Inflammatory macrophage treated with lipopolysaccharide for 1 hour (primary cell): Measurements from ENCODE around the gene UNC13C.
A peak's percentile ranks its signal among the peaks of the same experiment; 100 is the strongest.
"Not testable (repeated sequence)": the region's sequence is repeated elsewhere in the genome, so short reads cannot be mapped to it uniquely, and the experiment has no call there.

ENCODE experiments used
- DNase-seq, 2 donors: peaks; one replicate each; pipeline ENCODE4 v3.0.0-alpha.2; 2020 to 2022

Gene UNC13C

GRCh38 chr15:53978253-53978906 is at the start of gene UNC13C:
Gene UNC13C, plus strand, starts transcription at chr15:53978441. Its CDS starts 34,463 bp downstream, at chr15:54012904.
- DNase-seq = no peak

DNA sequence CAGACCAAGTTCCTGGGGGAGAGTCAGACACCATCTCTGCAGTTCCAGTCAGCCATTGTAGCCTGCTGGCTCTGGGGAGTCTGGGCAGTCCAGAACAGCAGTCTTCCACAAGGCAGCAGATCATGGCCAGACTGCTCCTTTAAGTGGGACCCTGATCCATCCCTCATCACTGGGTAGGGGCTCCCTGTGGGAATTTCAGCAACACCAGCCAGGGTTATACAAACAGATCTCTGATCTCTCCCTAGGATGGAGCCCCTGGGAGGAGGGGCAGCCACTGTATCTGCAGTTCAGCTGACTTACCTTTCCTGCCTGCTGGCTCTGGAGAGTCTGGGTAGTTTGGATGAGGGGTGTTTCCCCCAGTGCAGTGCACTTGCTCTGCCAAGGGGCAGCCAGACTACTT is 42.1 kb upstream of the UNC13C start:
- DNase-seq = no peak

DNA sequence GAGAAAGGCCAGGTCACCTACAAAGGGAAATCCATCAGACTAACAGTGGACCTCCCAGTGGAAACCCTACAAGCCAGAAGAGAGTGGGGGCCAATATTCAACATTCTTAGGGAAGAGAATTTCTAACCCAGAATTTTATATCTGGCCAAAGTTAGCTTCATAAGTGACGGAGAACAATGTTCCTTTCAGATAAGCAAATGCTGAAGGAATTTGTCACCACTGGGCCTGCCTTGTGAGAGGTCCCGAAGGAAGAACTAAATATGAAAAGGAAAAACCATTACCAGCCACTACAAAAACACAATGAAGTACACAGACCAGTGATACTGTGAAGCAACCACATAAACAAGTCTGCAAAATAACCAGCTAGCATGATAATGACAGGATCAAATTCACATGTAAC is 40.6 kb upstream of the UNC13C start:
- DNase-seq = not testable (repeated sequence)

DNA sequence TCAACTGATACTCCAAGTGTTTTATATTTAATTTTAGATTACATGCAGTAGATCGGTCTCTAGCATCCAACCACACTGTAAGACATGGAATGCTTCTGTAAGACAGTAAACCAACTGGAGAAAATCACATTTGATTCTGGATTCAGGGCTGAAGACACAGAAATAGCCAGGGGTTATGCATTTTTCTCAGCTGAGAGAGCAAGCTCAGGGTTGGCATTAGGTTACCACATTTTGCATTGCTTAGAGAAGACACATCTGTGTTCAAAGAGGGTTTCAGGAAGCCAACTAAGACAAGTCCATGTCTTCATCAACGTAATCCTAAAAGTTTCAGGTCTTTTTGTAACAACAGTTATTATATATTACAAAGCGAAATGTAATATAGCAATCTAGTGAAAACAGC is 27.7 kb upstream of the UNC13C start:
- no peak for DNase-seq

DNA sequence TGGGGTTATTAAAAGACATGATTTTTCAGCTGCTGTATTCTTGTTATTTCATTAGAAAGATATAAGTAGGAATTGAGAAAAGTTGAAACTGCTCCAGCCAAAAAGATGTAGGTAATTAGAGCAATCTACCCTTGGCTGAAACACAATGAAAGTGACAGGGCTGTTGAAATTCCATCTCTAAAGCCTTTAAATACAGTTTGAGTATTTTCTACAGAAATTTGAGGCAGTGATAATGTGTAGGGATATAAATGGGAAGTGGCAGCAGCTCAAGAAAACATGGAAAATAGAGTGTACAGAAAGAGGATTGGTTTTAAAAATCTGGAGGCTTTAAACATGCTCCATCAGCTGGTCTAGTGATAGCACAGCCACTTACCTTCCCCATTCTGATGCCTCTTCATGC is 22.8 kb upstream of the UNC13C start:
- no peak for DNase-seq

DNA sequence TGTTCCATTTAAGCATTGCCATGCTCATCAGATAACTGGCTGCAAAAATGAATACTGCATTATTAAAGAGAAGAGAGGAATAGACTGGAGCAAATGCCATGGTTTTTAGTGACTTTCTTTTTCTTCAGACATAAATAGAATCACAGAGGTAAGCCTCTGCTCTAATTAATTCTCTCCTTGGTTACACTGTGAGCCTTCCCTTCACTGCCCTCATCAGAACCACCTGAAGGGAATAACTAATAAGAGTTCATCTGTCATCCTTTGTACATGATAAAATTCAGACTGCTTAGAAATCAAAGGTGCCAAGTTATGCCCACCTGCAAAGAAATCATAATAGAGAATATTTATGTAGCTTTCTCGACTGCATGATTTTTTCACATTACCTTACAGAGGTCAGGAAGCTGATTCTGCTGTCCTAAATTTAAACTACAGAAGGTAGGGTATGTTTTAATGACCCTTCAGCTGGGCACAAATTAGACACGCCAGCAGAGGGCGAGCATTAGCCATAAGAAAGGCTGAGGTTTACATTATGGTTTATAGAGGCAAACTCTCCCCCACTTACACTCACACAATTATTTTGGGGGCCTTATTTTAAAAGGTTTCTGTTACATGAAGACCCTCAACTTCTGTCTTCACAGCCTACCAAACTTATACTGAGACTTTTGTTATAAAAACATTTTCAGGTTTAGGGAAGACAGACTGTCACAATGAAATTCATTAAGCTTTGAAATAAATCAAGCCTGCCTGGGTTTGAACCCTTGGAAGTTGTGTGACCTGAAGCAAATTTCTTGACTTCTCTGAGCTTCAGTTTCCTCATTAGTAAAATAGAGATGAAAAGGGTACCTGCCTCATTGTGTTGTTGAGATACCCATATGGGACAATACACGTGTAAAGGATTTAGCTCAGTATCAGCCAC is 15.3 kb upstream of the UNC13C start:
- peak in 1 of 2 donors; percentile 25 for DNase-seq

DNA sequence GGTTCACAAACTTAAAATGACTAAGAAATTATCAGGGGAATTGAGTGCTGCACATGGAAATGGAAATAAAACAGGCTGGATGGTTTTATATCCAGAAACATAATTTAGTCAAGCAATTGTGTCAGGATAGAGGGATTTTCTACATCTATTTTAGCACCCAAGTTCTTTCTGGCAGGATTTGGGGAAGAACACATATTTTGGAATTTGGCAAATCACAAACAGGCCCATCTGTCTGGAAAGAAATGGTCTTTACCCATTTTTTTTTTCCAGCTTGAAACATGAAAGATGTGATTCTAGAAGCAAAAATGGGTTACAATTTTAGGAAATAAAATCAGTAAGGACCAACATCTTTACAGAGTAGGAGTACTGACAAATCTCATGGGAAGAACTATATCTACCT is 14.4 kb upstream of the UNC13C start:
- DNase-seq = no peak

DNA sequence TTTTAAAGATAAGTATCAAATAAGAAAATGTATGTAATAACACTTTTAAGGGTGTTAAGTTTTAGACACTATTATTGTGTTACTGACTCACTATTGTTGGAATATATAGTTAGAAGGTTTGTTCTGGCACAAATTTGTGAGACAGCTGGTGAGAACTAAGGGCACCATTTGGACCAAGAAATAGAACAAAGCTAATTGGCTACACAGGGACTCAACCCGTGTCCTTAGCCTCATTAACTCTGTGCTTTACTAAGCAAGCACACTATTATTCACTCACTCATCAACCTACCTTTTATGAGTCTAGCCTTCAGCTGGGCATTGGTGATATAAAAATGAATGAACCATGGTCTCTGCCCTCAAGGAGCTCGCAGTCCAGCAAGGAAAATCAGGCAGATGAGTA is 4.1 kb upstream of the UNC13C start:
- no peak for DNase-seq

DNA sequence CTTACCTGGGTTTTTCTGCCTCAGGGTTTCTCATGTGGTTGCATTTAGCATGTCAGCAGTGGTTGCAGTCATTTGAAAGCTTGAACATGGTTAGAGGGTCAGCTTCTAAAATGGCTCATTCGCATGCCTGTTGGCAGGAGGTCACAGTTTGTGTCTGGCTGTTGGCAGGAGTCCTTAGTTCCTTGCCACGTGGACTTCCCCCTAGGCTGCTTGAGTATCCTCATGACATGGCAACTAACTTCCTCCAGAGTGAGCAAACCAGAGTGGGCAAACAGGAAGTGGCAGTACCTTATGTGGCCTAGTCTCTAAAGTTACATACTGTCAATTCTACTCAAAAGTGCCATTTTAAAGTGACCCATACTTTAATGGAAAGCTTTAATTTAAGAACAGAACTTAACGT is 3.4 kb upstream of the UNC13C start:
- DNase-seq = peak in 1 of 2 donors; percentile 6

- no peak for DNase-seq
These were observed 1.3 kb upstream of the UNC13C start for GRCh38 chr15:53976844-53977392.

- DNase-seq = no peak
These were observed 979 bp downstream of the UNC13C start for GRCh38 chr15:53979051-53979788.

DNA sequence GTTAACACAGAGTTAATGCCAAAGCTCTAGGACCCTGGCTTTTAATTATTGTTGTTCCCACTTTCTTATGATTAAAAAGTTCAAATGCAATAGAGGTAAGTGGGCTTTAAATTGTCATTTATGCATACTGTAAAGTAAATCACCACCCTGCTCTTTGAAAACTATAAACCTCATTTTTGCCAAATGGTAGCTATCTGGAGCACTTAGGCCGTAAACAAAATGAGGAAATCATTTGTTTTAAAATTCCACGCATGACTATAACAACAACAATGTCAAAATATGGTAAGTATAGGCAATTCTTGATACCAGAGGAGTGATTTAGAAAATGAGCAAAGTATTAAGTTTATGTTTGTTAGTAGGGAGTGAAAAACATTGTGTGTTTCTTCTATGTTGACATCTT is 1.8 kb downstream of the UNC13C start:
- DNase-seq = no peak

- no peak for DNase-seq
These were observed 3.9 kb downstream of the UNC13C start for GRCh38 chr15:53982071-53982680.

GRCh38 chr15:53982876-53983275 is 4.6 kb downstream of the UNC13C start:
- DNase-seq = no peak

DNA sequence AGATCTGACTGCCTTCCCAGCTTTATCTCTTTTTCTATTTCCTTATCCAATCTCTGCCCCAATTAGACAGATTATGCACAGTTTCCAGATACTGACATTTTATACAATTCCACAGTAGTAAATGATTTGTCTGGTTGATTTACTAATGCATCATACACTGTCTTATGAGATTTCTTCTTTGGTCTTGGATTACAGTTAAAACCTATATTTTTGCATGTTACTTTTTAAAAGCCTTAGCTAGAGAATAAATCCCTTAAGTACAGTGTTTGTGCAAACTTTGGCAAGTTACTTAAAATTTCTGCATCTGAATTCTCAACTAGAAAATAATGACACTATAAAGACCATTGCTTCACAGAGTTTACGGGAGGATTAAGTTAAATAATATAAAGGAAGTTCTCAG is 6.0 kb downstream of the UNC13C start:
- no peak for DNase-seq

DNA sequence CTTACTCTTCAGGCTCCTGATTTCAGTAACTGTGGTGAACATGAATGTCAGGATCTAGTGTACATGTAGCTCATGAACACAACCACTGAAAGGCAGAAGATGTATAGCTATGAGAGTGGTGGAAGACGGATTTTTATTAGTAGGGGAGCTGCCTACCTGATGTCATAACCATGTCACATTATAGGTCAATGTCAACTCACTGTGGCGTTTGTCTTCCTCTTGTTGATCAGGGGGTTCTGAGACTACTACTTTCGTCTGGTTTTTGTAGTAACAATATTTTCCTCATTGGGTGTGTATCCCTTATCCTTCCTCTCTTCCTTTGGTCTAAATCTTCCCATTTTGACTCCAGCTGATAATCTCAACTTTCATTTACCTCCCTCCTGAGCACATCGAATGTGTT is 7.3 kb downstream of the UNC13C start:
- no peak for DNase-seq

- DNase-seq = no peak
These were observed 9.2 kb downstream of the UNC13C start for GRCh38 chr15:53987480-53987879.

- DNase-seq = no peak
These were observed 29.0 kb downstream of the UNC13C start for GRCh38 chr15:54007256-54007655.

DNA sequence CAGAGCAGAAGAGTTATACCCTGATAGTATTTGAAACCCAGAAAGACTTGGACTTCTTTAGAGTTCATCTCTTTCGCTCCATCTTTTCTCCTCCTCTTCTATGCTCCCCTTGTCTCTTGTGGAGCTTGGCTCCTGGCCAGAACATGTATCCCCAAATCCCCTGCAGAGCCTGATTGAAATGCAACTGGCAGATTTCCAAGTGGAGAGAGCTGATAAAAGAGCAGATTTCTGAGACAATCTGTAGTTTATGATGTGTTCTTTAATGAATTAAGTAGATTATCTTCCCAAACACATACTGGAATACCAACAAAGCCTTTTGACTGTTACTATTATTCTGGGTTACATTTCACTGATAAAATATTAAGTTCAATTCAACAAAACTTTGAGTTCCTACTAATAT is 33.4 kb downstream of the UNC13C start:
- DNase-seq = no peak

DNA sequence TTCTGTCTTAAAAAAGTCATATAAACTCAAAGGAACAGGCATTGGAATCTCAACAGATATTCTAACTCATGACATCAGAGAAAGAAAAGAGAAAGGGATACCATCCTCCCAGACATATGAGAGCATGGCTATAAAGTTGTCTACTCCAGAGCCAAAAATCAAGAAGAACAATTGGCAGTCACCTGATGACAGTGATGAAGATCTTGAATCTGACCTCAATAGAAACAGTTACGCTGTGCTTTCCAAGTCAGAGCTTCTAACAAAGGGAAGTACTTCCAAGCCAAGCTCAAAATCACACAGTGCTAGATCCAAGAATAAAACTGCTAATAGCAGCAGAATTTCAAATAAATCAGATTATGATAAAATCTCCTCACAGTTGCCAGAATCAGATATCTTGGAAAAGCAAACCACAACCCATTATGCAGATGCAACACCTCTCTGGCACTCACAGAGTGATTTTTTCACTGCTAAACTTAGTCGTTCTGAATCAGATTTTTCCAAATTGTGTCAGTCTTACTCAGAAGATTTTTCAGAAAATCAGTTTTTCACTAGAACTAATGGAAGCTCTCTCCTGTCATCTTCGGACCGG is 35.9 kb downstream of the UNC13C start:
- no peak for DNase-seq

GRCh38 chr15:54017251-54017650 is 39.0 kb downstream of the UNC13C start:
- DNase-seq = no peak

DNA sequence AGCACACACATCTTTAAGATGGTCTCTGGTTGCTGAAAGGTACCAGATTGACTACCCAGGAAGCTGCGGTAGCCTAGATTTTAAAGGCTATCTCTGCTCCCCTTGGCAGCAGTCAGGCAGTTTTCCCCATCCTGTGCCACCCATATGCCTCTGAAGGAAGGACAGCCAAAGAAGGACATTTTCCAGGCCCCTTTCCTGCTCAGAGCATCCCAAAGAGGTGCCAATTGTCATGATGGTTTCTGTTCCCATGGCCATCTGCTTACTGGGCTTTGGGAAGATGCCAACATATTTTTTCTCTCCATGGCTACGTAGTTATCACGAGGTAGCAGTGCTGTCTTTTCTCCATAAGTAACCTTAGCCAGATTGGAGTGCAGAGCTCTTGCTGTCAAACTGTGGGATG is 39.7 kb downstream of the UNC13C start:
- no peak for DNase-seq
